Neutrophil (primary cell): Measurements from ENCODE around the gene MLANA.

ENCODE experiments used
- H3K27ac ChIP-seq: fragments of 200-600 bp; sonication (generic); 2 replicates; pipeline ENCODE4 v1.5.1; 2016; ENCODE audit warnings: mild to moderate bottlenecking, moderate library complexity
- H3K27me3 ChIP-seq: fragments of 200-600 bp; sonication (generic); 2 replicates; pipeline ENCODE4 v1.6.0; 2016; ENCODE audit warnings: mild to moderate bottlenecking
- H3K36me3 ChIP-seq: fragments of 200-600 bp; sonication (generic); 2 replicates; pipeline ENCODE4 v1.5.1; 2017
- H3K4me1 ChIP-seq, 2 experiments: fragments of 200-600 bp in 1 of 2; sonication (generic) in 1 of 2; 1 replicate in 1 of 2; 2 replicates in 1 of 2; pipeline versions ENCODE4 v1.5.1 to v1.6.1; 2013 to 2016; ENCODE audit warnings: low read depth in 1 of 2, low read length in 1 of 2, mild to moderate bottlenecking in 1 of 2, moderate library complexity in 1 of 2; ENCODE audit not compliant: control insufficient read depth in 1 of 2, insufficient read depth in 1 of 2
- H3K4me3 ChIP-seq, 2 experiments: fragments of 200-600 bp in 1 of 2; sonication (generic) in 1 of 2; 1 replicate in 1 of 2; 2 replicates in 1 of 2; pipeline ENCODE4 v1.5.1; 2013 to 2016; ENCODE audit warnings: low read depth in 1 of 2, low read length in 1 of 2, mild to moderate bottlenecking in 1 of 2, moderate library complexity in 1 of 2
- H3K9me3 ChIP-seq: fragments of 200-600 bp; sonication (generic); 2 replicates; pipeline ENCODE4 v1.5.1; 2016
- CTCF ChIP-seq: fragments of 200-600 bp; sonication (generic); IDR thresholded peaks from 2 replicates; pipeline ENCODE4 v1.5.1; 2016; ENCODE audit warnings: antibody characterized with exemption

The MLANA gene

GRCh38 chr9:5917888-5918287 lies 27.2 kb downstream of the MLANA start:
- H3K27me3 ChIP-seq, result no peaks in the 10 kb centered on the region
- no peaks in the 10 kb centered on the region for H3K4me1 ChIP-seq
- H3K36me3 ChIP-seq, result peaks cover 39% of the 10 kb centered on the region
- no peaks in the 10 kb centered on the region for H3K9me3 ChIP-seq
- TF ChIP-seq CTCF, result no peak
- H3K27ac ChIP-seq, result no peak overlapping the region
- H3K4me3 ChIP-seq, result no peak overlapping the region

GRCh38 chr9:5918460-5918859 lies 27.8 kb downstream of the MLANA start:
- H3K27ac ChIP-seq, result no peak overlapping the region
- H3K4me1 ChIP-seq, result no peaks in the 10 kb centered on the region
- no peaks in the 10 kb centered on the region for H3K27me3 ChIP-seq
- no peaks in the 10 kb centered on the region for H3K9me3 ChIP-seq
- no peak for TF ChIP-seq CTCF
- H3K4me3 ChIP-seq, result no peak overlapping the region
- peaks cover 45% of the 10 kb centered on the region for H3K36me3 ChIP-seq

GRCh38 chr9:5920860-5921328 lies 30.2 kb downstream of the MLANA start:
- peaks cover 62% of the 10 kb centered on the region for H3K36me3 ChIP-seq
- no peaks in the 10 kb centered on the region for H3K27me3 ChIP-seq
- no peaks in the 10 kb centered on the region for H3K4me1 ChIP-seq
- H3K9me3 ChIP-seq, result no peaks in the 10 kb centered on the region
- H3K27ac ChIP-seq, result no peak overlapping the region
- no peak for TF ChIP-seq CTCF
- no peak overlapping the region for H3K4me3 ChIP-seq

GRCh38 chr9:5922192-5922591 lies 31.5 kb downstream of the MLANA start:
- no peaks in the 10 kb centered on the region for H3K4me1 ChIP-seq
- no peaks in the 10 kb centered on the region for H3K9me3 ChIP-seq
- no peak for TF ChIP-seq CTCF
- peaks cover 74% of the 10 kb centered on the region for H3K36me3 ChIP-seq
- H3K27ac ChIP-seq, result no peak overlapping the region
- no peaks in the 10 kb centered on the region for H3K27me3 ChIP-seq
- H3K4me3 ChIP-seq, result no peak overlapping the region

- H3K9me3 ChIP-seq, result no peaks in the 10 kb centered on the region
- H3K4me3 ChIP-seq, result no peak overlapping the region
- no peak overlapping the region for H3K27ac ChIP-seq
- peaks cover 38% of the 10 kb centered on the region for H3K36me3 ChIP-seq
- TF ChIP-seq CTCF, result no peak
- no peaks in the 10 kb centered on the region for H3K4me1 ChIP-seq
- H3K27me3 ChIP-seq, result no peaks in the 10 kb centered on the region
Observed at GRCh38 chr9:5931657-5932056, 41.0 kb downstream of the MLANA start.

GRCh38 chr9:5938449-5938848 lies 47.8 kb downstream of the MLANA start:
- H3K4me1 ChIP-seq, result no peaks in the 10 kb centered on the region
- no peak overlapping the region for H3K4me3 ChIP-seq
- TF ChIP-seq CTCF, result no peak
- peaks cover 8% of the 10 kb centered on the region for H3K36me3 ChIP-seq
- no peak overlapping the region for H3K27ac ChIP-seq
- H3K27me3 ChIP-seq, result no peaks in the 10 kb centered on the region
- H3K9me3 ChIP-seq, result no peaks in the 10 kb centered on the region
